ENCODE results near the gene GRB10.
"Not testable (repeated sequence)": the region's sequence is repeated elsewhere in the genome, so short reads cannot be mapped to it uniquely, and the experiment has no call there.

The GRB10 gene

DNA sequence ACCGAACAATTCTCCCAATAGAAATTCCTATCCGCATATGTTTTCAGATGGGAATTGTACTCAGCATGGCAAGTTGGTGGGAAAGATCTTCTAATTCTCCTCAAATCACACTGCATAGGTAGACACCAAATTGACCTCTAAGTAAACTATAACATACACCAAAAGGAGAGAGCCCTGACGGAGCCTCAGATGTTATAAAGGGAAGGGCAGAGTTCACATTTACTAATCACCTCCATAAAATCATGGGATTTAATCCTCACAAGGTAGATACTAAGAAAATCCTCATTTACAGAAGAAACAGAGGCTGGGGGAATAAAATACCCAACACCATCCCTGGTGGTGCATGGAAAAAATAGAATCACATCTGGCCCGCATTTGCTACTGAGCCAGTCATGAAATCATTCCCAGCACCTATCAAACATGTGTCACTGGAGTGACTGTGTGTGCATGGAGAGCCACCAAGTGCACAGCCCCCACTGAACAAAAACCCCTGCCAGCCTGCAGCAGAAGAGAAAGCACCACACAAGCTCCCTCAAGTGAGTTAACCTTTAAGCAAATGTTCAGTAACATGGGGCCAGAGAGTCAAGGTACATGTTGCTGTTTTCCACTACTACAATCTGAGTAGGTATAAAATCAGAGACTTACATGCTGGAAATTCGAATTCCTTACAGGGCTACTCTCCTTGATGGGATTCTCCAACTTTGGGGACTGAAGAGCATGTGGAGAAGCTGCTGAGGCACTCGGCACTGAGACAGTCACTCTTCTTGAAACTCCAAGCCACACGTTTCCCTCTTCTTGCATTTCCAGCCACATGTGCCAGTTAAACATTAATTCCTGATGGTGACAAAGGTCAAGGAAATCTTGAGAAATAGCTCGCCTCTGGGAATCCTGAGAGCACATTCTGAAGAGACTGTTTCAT, 217.8 kb downstream of the GRB10 start, which contains the start of gene DDC:
Gene DDC, minus strand, starts transcription at position 766 of the 919 bp plus-strand sequence. CDS start 21,320 bp downstream, outside the sequence.
- no peak for DNase-seq

- no peak for DNase-seq
Observed at GRCh38 chr7:50564171-50564570, 218.5 kb downstream of the GRB10 start.

DNA sequence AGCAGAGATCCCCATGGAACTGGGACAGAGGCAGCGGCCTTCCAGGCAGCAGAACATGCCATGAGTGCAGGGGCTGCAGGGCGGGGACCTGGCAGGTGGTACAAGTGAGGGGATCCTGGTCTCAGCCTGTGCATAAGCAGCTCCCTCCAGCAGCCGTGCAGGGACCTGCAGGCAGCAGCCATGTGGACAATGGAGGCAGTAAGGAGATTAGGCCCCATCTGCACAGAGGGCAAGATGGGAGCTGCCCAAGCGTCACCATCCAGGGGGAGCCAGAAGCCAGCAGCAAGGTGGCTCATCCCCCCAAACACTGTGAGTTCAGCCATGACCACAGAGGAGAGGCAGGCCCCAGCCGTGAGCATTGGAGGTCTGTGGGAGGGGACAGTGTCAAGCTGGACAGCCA, 220.6 kb downstream of the GRB10 start:
- peak; percentile 25 for DNase-seq

DNA sequence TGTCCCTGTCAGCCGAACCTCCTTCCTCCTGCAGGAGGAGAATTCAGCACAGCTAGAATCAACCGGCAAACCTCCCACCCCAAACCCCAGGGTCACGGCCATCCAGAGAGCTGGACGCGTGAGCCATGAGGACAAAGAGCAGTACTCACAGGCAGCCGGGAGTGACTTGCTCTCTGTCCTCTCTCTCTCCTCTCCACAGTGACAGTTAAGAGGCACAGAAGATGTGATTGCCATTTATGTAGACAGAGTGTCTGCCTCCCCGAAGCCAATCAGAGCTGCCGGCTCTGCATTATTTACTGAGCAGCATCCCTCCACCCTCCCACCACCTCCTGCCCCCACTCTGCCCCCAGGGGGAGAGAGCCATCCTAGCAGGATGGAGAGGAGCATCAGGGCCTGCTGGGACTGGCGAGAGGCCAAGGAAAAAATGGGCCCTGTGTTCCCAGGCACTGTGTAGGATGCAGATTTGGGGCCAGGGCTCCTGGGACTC, 221.8 kb downstream of the GRB10 start:
- DNase-seq = peak; percentile 95

GRCh38 chr7:50559881-50560280, 222.8 kb downstream of the GRB10 start:
- DNase-seq = no peak

- DNase-seq = peak; percentile 92
Observed at GRCh38 chr7:50558294-50559053, 224.2 kb downstream of the GRB10 start.

DNA sequence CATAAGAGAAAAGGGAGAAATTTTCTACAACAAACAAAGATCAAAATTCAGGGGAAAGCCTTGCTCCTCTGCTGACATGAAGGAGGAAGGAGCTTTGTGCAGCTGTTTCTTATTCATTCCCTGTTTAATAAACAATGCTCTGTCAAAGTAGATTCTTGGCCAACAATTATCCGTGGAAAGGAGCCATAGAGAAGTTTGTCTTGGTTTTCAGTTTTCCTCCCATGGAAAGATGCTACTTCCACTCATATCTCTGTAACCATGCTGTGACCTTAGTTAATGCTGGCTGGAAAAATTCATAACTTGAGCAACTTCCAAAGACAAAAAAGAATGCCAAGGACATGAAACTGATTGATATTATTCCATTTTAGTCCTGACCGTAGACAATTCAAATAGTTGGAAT, 225.6 kb downstream of the GRB10 start:
- no peak for DNase-seq

DNA sequence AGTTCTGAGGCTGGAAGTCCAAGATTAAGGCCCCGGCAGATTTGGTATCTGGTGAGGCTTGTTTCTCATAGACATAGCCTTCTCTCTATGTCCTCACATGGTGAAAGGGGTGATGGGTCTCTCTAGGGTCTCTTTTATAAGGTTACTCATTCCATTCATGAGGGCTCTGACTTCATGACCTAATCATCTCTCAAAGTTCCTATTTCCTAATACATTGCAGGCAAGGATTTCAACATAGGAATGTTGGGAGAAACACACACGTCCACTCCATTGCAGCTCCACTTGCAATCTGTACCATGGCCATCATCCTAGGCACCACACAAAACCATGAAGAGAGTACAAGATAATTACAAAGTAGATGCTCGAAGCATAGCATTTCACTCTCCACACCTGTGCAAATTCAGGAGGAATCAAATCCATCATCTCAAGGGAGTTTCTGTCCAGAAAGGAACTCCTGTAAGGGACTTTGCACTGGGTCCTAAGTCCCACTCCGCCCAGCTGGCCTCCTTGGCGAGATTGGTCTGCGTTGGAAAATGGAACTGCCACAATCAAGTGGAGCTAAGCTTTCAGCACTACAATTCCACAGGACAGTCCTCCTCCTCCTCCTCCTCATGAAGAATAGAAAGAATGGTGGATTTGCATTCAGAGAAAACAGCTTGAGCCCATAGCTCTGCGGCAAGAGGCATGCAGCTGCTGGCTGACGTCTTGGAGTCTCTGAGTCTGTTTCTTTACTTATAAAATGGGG, 226.3 kb downstream of the GRB10 start:
- no peak for DNase-seq

GRCh38 chr7:50555594-50556140, 227.0 kb downstream of the GRB10 start:
- no peak for DNase-seq

GRCh38 chr7:50554431-50555322, 228.0 kb downstream of the GRB10 start:
- no peak for DNase-seq

GRCh38 chr7:50553973-50554372, 228.7 kb downstream of the GRB10 start:
- DNase-seq = no peak

GRCh38 chr7:50552921-50553320, 229.8 kb downstream of the GRB10 start:
- no peak for DNase-seq

DNA sequence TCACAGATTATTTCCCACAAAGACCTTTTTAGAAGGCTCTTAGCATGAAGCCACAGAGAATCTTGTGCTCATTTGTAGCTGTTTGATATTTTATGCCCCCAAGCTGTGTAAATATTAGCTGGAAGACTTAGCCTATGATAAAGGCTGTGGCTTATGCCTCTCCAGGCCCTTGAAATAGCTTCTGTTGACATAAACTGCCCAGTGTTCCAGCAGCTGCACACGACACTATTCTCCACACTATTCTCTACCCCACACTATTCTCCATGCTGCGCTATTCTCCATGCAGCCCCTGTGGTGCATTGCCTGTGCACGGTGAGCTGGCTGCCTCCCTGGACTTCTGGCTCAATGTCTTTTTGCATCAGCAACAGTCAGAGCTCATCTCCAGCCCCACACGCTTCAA, 230.6 kb downstream of the GRB10 start:
- peak; percentile 93 for DNase-seq

- DNase-seq = not testable (repeated sequence)
Observed at GRCh38 chr7:50545613-50546012, 237.1 kb downstream of the GRB10 start.

DNA sequence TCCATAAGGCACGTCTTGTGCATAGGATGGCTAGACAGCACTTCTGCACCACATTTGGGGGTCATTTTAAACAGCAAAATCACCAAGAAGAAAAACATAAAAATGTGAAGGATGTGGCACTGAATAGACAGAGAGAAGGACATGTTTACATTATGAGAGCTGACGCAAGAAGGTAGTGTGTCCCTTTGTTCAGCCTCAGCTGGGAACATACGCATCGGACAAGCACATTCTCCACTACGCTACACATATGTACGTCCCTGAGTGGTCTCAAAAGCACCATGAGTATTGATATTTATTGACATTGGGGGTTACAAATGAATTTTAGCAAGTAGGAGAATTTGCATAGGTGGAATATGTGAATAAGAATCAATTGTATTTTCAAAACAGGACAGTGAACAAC, 237.7 kb downstream of the GRB10 start:
- DNase-seq = peak; percentile 61

DNA sequence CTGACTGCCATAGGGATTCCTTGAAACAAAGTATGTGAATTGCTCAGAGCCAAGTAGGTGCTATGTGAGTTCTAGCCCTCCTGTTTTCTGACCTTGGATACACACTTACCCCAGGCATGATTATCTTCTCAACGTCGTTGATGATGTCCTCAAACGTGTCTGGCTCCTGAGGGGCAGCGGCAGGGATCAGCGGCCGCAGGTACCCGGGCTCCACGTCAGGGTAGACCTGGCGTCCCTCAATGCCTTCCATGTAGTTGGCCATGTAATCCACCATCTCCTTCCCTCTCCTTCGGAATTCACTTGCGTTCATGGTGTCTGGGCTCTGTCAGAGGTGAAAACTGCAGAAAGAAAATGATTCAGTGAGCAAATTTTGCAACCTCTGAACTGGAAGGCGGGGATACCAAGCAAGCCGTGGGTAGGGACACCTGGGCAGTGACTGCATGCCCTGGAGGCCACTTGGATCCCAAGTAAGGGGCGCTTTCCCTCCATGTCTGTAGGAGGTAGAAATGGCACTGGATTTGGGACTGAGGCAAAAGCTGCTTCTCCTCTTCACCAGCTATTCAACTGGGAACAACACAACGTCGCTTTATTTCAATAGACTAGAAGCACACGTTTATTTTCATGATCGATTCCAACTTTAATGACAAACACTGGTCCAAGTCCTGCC, 238.8 kb downstream of the GRB10 start:
- DNase-seq = no peak

DNA sequence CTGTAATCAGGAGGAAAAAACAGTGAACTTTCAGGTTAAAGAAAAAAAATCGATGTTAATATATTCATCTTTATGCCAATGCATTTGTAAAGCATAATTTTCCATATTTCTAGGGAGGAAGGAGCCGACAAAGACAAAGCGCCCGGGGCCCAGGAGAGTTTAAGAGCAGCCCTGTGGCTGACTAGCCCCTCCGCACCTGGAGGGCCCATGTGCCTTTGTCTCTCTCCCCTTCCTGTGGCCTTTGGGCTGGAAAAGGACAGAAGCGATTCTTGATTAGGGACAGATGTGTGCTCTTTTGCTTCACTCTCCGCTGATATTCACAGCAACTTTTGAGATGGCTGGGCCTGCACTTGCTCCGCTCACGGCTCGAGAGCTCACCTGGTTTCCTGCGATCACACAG, 240.6 kb downstream of the GRB10 start:
- DNase-seq = no peak

DNA sequence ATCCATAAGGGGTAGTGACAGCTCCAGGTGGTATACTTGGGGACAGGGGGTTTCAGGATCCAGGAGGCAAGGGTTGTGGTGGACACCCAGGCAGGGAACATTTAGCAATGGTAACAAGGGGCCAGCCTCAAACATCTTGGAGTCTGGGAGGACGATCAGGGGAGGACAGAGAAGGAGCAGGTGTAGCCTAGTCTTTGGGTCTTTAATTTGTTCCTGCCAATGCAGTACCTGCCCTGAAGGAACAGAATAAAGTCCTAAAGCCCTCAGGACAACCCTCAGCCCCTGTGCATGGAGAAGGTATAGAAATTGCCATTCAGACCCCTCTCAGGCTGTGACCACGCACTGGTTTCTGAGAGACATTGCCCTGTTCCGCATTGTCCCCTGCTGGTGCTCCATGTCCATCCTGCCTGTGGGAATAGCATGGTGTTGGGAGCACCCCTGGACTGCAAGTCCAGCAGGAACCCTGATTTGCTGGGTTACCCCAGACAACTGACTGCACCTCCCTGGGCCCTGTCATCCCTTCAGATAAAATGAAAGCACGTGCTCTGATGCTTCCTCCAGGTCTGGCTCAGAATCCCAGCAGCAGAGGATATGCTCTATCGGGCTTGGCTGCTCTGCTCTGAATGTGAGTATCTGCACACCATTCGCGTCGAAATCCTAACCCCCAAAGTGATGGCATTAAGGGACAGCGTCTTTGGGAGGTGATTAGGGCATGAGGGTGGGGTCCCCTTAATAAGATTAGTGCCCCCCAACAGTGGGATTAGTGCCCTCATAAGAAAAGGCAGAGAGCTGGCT, 241.7 kb downstream of the GRB10 start:
- no peak for DNase-seq
